Uterus (tissue), 4 donors: ENCODE measurements around the gene CST7. TPM values are rescaled to one million over a fixed set of nuclear protein-coding genes. Genes with fewer than 3 reads are reported as not detected.
"Not testable (repeated sequence)": the region's sequence is repeated elsewhere in the genome, so short reads cannot be mapped to it uniquely, and the experiment has no call there.

ENCODE experiments used
- DNase-seq, 2 donors: peaks; one replicate each; pipeline ENCODE4 v3.0.0-alpha.2; 2019 to 2020
- H3K27ac ChIP-seq, 2 donors: fragments of 200-600 bp; sonication (generic); 1 replicate in 1 of 2; 2 replicates in 1 of 2; pipeline ENCODE4 v1.5.1; 2016 to 2018
- H3K27me3 ChIP-seq, 2 donors: fragments of 200-600 bp; sonication (generic); one replicate each; pipeline ENCODE4 v1.5.1; 2018 to 2019; ENCODE audit warnings: control low read depth in 1 of 2
- H3K36me3 ChIP-seq, 2 donors: fragments of 200-600 bp; sonication (generic); one replicate each; pipeline ENCODE4 v1.5.1; 2019; ENCODE audit warnings: control low read depth in 1 of 2
- H3K4me1 ChIP-seq, 2 donors: fragments of 200-600 bp; sonication (generic); one replicate each; pipeline ENCODE4 v1.5.1; 2018 to 2019; ENCODE audit warnings: control low read depth in 1 of 2
- H3K4me3 ChIP-seq, 2 donors: fragments of 200-600 bp; sonication (generic); 1 replicate in 1 of 2; 2 replicates in 1 of 2; pipeline ENCODE4 v1.5.1; 2018 to 2019; ENCODE audit warnings: mild to moderate bottlenecking in 1 of 2
- H3K9me3 ChIP-seq, 2 donors: fragments of 200-600 bp; sonication (generic); one replicate each; pipeline ENCODE4 v1.5.1; 2019; ENCODE audit warnings: control low read depth in 1 of 2
- CTCF ChIP-seq, 4 experiments: fragments of 200-600 bp in 2 of 4; fragments of 450-650 bp in 2 of 4; sonication (generic) in 2 of 4; IDR thresholded peaks; one replicate each; pipeline ENCODE4 v1.5.1; 2016 to 2019; ENCODE audit warnings: antibody characterized with exemption in 4 of 4, mild to moderate bottlenecking in 2 of 4, moderate library complexity in 1 of 4
- POLR2A ChIP-seq, 2 donors: fragments of 450-650 bp; IDR thresholded peaks; one replicate each; pipeline ENCODE4 v1.6.1; 2016; ENCODE audit warnings: antibody characterized with exemption in 2 of 2, mild to moderate bottlenecking in 1 of 2, moderate library complexity in 1 of 2
- intact Hi-C: fragments of 100-400 bp; cut with DNase I; formaldehyde crosslinking; loops from one replicate; pipeline ENCODE4 v1.15.1; 2023; ENCODE audit warnings: low total_unique reads
- total RNA-seq, 4 donors: library from RNA; depleted of rRNA in 3 of 4; stranded (reverse); fragments of >200 nt in 3 of 4; gene quantifications; one replicate each; pipeline versions ENCODE4 v1.1.0 to v1.2.4, GENCODE V29; 2014 to 2023
- donor health status: DM: yes; HTN: yes; CAD: no.

CST7 gene
- total RNA-seq, 4 donors from 2014 or later: 0.97 to 1.8 (median 1.2) TPM; not detected in 1

- TF ChIP-seq CTCF (IDR thresholded peaks at IDR 0.05) (no peak), POLR2A (IDR thresholded peaks at IDR 0.05) (no peak)
- no peak for DNase-seq
- Histone ChIP-seq H3K9me3 (no peaks in the 10 kb centered on the region), H3K27me3 (no peaks in the 10 kb centered on the region), H3K27ac (peak overlapping the region in 1 of 2 donors; percentile 61), H3K4me3 (no peak overlapping the region), H3K36me3 (no peaks in the 10 kb centered on the region), H3K4me1 (peaks cover 4 to 9% of the 10 kb centered on the region in 2 donors)
- intact Hi-C loops: loop anchor here (10.0 kb wide), 1 partner anchor 395 kb away; the partner anchor contains the start of gene ABHD12
Observed at GRCh38 chr20:24999568-24999967, 50.5 kb downstream of the CST7 start.

- peak; percentile 69 to 80 for DNase-seq
- Histone ChIP-seq H3K27me3 (no peaks in the 10 kb centered on the region), H3K27ac (peak overlapping the region; percentile 35 to 61), H3K4me3 (no peak overlapping the region), H3K9me3 (no peaks in the 10 kb centered on the region), H3K36me3 (no peaks in the 10 kb centered on the region), H3K4me1 (peaks cover under 1 to 9% of the 10 kb centered on the region in 2 donors)
- intact Hi-C loops: no loop called here
- TF ChIP-seq POLR2A (IDR thresholded peaks at IDR 0.05) (no peak), CTCF (IDR thresholded peaks at IDR 0.05) (no peak)
Observed at GRCh38 chr20:25000268-25000801, 51.3 kb downstream of the CST7 start.

- DNase-seq, H3K36me3 ChIP-seq, intact Hi-C loops, H3K27ac ChIP-seq, H3K27me3 ChIP-seq, H3K9me3 ChIP-seq, H3K4me3 ChIP-seq, H3K4me1 ChIP-seq: not testable (repeated sequence)
Observed at GRCh38 chr20:25001323-25001722, 52.3 kb downstream of the CST7 start.

GRCh38 chr20:25003002-25003401 is 53.9 kb downstream of the CST7 start:
- H3K4me1 ChIP-seq: peaks cover 0 to 9% of the 10 kb centered on the region in 2 donors
- TF ChIP-seq POLR2A (IDR thresholded peaks at IDR 0.05) (no peak), CTCF (IDR thresholded peaks at IDR 0.05) (no peak)

GRCh38 chr20:25005220-25005619 is 56.2 kb downstream of the CST7 start:
- peak; percentile 60 to 70 for DNase-seq
- H3K36me3 ChIP-seq: no peaks in the 10 kb centered on the region

More at GRCh38 chr20:25003002-25003401, 53.9 kb downstream of the CST7 start:
- H3K36me3 ChIP-seq: no peaks in the 10 kb centered on the region
- no peak overlapping the region for H3K27ac ChIP-seq
- DNase-seq: no peak
- no peak overlapping the region for H3K4me3 ChIP-seq
- intact Hi-C loops: no loop called here
- no peaks in the 10 kb centered on the region for H3K27me3 ChIP-seq
- H3K9me3 ChIP-seq: no peaks in the 10 kb centered on the region

More at GRCh38 chr20:25005220-25005619, 56.2 kb downstream of the CST7 start:
- H3K4me3 ChIP-seq: no peak overlapping the region
- H3K9me3 ChIP-seq: no peaks in the 10 kb centered on the region
- peak overlapping the region; percentile 12 to 26 for H3K27ac ChIP-seq
- no peaks in the 10 kb centered on the region for H3K27me3 ChIP-seq
- no peak for TF ChIP-seq POLR2A (IDR thresholded peaks at IDR 0.05)
- TF ChIP-seq CTCF (IDR thresholded peaks at IDR 0.05): no peak
- intact Hi-C loops: no loop called here
- peaks cover 0 to 5% of the 10 kb centered on the region in 2 donors for H3K4me1 ChIP-seq
